NK-92 (cell line): ENCODE data around the gene SEMA4D.

ENCODE experiments used
- DNase-seq: peaks from one replicate; lab custom pipeline; 2025; ENCODE audit not compliant: unreplicated experiment; lab: John Stamatoyannopoulos, UW

SEMA4D gene

GRCh38 chr9:89417832-89418473, 80.0 kb downstream of the SEMA4D start:
- no peak for DNase-seq

DNA sequence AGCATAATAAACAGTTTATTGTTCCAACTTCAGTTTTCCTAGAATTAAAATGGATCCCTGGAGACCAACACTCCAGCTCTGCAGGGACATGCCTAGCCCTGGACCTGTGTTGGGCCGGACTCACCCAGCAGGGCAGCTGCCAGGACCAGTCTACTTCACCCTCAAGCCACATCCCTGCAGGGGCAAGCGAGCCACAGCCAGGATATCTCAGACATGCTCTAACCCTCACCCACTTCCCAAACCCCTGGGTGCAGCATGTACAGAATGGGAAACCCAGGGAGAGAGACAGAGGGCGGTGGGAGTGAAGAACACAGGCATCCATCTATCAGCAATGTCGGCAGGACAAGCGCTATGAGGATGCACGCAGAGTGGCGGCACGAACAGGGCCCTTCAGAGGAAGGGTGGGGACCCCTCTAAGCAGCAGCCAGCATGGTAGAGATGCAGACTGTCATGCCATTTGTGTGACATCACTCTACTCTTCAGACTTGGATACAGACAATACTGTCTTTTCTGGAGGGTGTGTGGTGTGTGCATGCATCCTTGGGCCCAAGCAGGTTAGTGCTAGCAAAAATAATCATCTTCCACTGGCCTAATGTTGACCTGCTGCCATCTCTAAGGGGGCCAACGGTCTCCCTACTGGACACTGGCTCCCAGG, 83.1 kb downstream of the SEMA4D start:
- DNase-seq = no peak

GRCh38 chr9:89413963-89414638, 83.8 kb downstream of the SEMA4D start:
- no peak for DNase-seq

- DNase-seq = no peak
These were observed 85.0 kb downstream of the SEMA4D start for GRCh38 chr9:89412951-89413350.

GRCh38 chr9:89412541-89412940, 85.4 kb downstream of the SEMA4D start:
- DNase-seq = no peak

- no peak for DNase-seq
These were observed 86.2 kb downstream of the SEMA4D start for GRCh38 chr9:89411759-89412158.

GRCh38 chr9:89410641-89411350, 87.1 kb downstream of the SEMA4D start:
- DNase-seq = no peak

GRCh38 chr9:89410022-89410421, 87.9 kb downstream of the SEMA4D start:
- DNase-seq = no peak

DNA sequence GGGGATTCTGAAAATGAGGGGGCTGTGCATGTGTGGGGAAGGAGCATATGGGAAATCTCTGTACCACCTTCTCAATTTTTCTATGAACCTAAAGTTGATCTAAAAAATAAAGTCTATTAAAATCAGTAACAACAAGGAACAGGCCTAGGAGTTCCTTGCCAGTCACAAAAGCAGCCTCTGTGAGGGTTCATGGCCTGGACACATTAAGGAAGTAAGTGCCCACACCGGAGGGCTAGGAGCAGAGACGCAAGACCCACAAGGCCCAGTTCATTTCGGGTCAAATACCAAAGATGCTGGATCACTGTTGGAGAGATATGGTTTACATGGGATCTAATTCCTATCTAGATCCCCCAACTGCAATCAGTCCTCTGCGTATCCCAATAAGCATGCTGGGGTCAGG, 88.4 kb downstream of the SEMA4D start:
- no peak for DNase-seq

DNA sequence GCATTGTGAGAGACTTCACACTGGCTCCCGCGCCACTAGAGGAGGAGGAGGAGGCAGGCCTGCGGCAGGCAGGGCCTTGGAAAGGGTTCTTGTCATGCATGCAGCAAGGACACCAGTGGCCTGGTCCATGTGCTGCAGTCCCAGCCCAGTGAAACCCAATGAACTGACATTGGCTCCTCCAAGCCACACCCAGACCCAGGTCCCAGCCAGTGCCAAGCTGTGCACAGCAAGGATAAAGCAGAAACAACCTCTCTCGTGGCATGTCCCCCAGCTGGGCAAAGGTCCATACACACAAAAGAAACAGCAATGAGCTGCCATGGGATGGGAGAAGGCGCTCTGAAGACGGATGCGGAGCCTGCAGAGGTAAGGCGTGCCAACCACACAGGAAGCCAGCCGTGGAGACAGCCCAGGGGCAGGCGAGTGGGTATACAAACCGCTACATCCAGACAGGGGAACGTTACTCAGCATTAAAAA, 89.2 kb downstream of the SEMA4D start:
- DNase-seq = no peak

DNA sequence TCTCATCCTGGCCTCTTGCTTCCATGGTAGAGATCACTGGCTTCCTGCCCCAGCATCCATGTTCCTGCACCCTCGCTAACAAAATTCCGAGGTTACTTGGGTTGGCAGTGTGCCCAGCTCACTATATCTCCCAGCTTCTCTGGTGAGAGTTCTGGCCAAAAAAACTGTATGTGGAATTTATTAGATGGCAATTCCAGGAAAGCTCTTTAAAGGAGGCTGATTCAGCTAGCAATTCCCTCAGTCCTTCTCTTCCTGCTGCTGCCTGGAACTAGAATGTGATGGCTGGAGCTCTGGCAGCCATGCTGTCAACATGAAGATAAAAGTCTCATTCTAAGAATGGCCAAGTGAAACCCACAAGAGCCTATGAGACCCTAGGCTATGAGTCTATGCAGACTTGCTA, 90.8 kb downstream of the SEMA4D start:
- no peak for DNase-seq

DNA sequence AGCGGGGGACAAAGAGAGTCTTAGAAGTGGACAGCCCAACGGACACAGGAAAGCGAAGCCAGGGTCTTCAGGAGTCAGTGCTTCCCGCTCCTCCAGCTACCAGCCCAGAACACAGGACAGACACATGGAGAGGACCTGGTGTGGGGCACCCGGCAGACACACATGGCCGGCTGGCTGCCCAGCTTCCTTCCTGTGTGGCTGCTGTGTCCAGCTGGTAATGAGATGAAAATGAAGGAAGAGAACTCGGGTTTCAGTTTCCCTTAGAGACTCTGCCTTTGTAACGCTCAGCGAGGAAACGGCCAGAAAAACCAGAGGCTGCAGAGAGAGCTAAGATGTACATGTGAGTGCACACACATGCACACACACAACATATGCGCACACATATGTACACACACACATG, 92.1 kb downstream of the SEMA4D start:
- DNase-seq = no peak

DNA sequence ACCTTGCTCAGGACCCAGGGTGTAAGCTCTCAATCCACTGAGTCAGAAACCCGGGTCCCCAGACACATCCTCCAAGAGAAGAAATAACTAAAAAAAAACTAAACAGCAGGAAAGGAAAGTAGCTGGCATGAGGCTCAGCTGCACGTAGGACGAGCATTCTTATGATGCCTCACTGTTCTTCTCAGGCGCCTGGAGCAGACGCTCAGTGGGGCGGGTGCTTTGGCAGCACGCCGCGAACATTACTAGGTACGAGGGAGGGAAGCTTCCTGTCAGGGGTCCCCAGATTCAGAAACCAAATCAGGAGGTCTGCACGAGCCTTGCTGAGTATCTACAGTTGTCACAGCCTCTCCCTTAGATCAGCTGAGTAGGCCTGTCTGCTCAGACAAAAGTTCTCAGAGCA, 93.8 kb downstream of the SEMA4D start:
- no peak for DNase-seq

DNA sequence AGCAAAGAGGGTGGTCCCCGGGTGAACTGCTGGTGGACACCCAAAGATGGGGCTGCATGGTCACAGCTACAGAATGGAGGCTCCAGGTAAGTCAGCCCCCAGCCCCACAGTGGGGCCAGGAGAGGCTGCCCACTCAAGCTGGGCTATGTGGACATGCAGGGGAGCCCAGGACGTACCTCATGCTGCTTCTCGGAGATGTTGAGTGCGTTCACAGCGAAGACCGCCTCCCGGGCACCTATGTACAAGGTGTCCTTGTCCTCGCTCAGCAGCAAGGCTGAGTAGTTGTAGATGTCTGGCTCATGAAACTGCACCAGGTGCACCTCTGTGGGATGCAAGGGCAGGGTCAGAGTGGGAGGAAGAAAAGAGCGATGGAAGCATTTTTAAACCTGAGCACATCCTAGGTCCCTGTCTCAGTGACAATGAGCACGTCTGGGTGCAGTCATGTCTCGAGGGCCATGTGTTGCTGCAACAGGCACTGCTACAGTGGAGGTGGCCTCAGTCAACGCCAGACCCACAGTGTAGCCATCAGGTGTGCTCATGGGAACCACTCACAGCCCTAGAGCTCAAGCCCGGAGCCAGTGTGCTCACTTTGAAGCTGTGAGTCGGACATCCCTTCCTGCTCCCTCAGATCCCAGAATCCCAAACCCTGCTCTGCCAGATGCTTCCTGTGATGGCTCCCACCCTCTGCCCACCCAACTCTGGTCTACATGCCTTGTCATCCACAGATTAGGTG, 95.1 kb downstream of the SEMA4D start:
- no peak for DNase-seq

GRCh38 chr9:89400403-89401116, 97.4 kb downstream of the SEMA4D start:
- DNase-seq = no peak

GRCh38 chr9:89398621-89399020, 99.3 kb downstream of the SEMA4D start:
- DNase-seq = no peak

GRCh38 chr9:89397471-89397870, 100.4 kb downstream of the SEMA4D start:
- no peak for DNase-seq

GRCh38 chr9:89395931-89396710, 101.8 kb downstream of the SEMA4D start:
- no peak for DNase-seq

GRCh38 chr9:89394412-89394811, 103.5 kb downstream of the SEMA4D start:
- DNase-seq = no peak

DNA sequence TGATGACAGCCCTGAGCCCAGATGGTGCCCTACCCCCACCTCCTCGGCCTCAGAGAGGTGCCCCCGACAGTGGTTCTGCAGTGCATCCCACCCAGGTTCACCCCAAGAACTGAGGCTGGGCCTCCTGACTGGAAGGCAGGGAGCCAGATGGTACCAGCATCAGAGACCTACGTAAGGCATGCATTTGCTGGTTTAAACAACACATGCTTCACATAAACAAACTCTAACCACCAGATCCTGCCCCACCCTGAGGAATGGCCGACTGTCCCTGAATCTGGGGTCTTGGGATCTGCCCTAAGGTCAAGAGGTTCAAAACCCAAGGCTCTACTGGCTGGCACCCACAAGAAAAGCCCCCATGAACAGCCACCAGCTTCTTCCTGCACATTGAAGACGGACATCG, 106.3 kb downstream of the SEMA4D start:
- DNase-seq = no peak
